8988T (cell line): ENCODE results near the gene DRGX.
A peak's percentile ranks its signal among the peaks of the same experiment; 100 is the strongest.

ENCODE experiments used
- DNase-seq: peaks from one replicate; pipeline ENCODE4 v3.0.0; 2011

Gene DRGX

GRCh38 chr10:49395741-49396665 lies at the start of gene DRGX:
Gene DRGX (minus strand): TSS chr10:49396089. CDS start chr10:49395440, 649 bp downstream.
- no peak for DNase-seq

GRCh38 chr10:49444349-49444748 lies 48.5 kb upstream of the DRGX start:
- no peak for DNase-seq

GRCh38 chr10:49442863-49443262 lies 47.0 kb upstream of the DRGX start:
- no peak for DNase-seq

GRCh38 chr10:49441488-49442476 lies 45.9 kb upstream of the DRGX start:
- DNase-seq, result no peak

GRCh38 chr10:49435225-49435624 lies 39.3 kb upstream of the DRGX start:
- DNase-seq, result no peak

- DNase-seq, result no peak
These were observed 37.2 kb upstream of the DRGX start for GRCh38 chr10:49433069-49433468.

- DNase-seq, result no peak
These were observed 35.5 kb upstream of the DRGX start for GRCh38 chr10:49431426-49431825.

- DNase-seq, result no peak
These were observed 33.6 kb upstream of the DRGX start for GRCh38 chr10:49429458-49429857.

GRCh38 chr10:49426490-49427360 lies 30.8 kb upstream of the DRGX start:
- DNase-seq, result no peak

GRCh38 chr10:49419005-49419404 lies 23.1 kb upstream of the DRGX start:
- DNase-seq, result no peak

- DNase-seq, result no peak
These were observed 22.4 kb upstream of the DRGX start for GRCh38 chr10:49418328-49418727.

- DNase-seq, result no peak
These were observed 22.1 kb upstream of the DRGX start for GRCh38 chr10:49418053-49418326.

- no peak for DNase-seq
These were observed 21.6 kb upstream of the DRGX start for GRCh38 chr10:49417311-49418052.

GRCh38 chr10:49415846-49416245 lies 20.0 kb upstream of the DRGX start:
- no peak for DNase-seq

- no peak for DNase-seq
These were observed 19.2 kb upstream of the DRGX start for GRCh38 chr10:49415109-49415508.

- DNase-seq, result no peak
These were observed 18.6 kb upstream of the DRGX start for GRCh38 chr10:49414496-49414895.

- DNase-seq, result no peak
These were observed 16.7 kb upstream of the DRGX start for GRCh38 chr10:49412571-49412970.

- DNase-seq, result no peak
These were observed 14.6 kb upstream of the DRGX start for GRCh38 chr10:49410365-49411074.

- DNase-seq, result no peak
These were observed 13.9 kb upstream of the DRGX start for GRCh38 chr10:49409755-49410154.

- DNase-seq, result peak; percentile 58
These were observed 12.8 kb upstream of the DRGX start for GRCh38 chr10:49408519-49409306.
